ENCODE measurements around the gene CENPB. TPM values are rescaled to one million over a fixed set of nuclear protein-coding genes. Genes with fewer than 3 reads are reported as not detected.

Gene CENPB
- total RNA-seq, 1 experiment from 2014 or later, result 108 TPM

GRCh38 chr20:3740615-3741301 lies 45.8 kb downstream of the CENPB start:
- Histone ChIP-seq H3K4me1 (ENCODE audit: insufficient read depth, low read length, poor library complexity, severe bottlenecking) (no peaks in the 10 kb centered on the region), H3K36me3 (ENCODE audit: insufficient read depth, low read length, poor library complexity, severe bottlenecking) (no peaks in the 10 kb centered on the region), H3K4me3 (ENCODE audit: low read depth, low read length, poor library complexity, severe bottlenecking) (no peak overlapping the region), H3K27me3 (replicated peaks; ENCODE audit: insufficient read depth, low read depth, low read length, poor library complexity) (no peaks in the 10 kb centered on the region), H3K27ac (ENCODE audit: low read depth, low read length, poor library complexity, severe bottlenecking) (no peak overlapping the region), H3K9me3 (ENCODE audit: low read depth, low read length, poor library complexity, severe bottlenecking) (no peaks in the 10 kb centered on the region)
- no TSS peak for BruUV-seq (replicated peaks)
- TF ChIP-seq EZH2 (IDR thresholded peaks at IDR 0.05; ENCODE audit: borderline replicate concordance, low read depth, low read length, poor library complexity, severe bottlenecking), result no peak
- TF ChIP-seq, protein P1, sequence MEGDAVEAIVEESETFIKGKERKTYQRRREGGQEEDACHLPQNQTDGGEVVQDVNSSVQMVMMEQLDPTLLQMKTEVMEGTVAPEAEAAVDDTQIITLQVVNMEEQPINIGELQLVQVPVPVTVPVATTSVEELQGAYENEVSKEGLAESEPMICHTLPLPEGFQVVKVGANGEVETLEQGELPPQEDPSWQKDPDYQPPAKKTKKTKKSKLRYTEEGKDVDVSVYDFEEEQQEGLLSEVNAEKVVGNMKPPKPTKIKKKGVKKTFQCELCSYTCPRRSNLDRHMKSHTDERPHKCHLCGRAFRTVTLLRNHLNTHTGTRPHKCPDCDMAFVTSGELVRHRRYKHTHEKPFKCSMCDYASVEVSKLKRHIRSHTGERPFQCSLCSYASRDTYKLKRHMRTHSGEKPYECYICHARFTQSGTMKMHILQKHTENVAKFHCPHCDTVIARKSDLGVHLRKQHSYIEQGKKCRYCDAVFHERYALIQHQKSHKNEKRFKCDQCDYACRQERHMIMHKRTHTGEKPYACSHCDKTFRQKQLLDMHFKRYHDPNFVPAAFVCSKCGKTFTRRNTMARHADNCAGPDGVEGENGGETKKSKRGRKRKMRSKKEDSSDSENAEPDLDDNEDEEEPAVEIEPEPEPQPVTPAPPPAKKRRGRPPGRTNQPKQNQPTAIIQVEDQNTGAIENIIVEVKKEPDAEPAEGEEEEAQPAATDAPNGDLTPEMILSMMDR (conservative IDR thresholded peaks at IDR 0.05; ENCODE audit: low read depth, low read length), result no peak
- intact Hi-C loops (cut with micrococcal nuclease; ENCODE audit: unreplicated experiment), result no loop called here
- CTCF ChIA-PET, result interaction anchor here (0.6 to 0.7 kb wide), 2 partner anchors 44 to 550 kb away, joined by 5 to 6 read pairs; no protein-coding TSS in a partner anchor
- DNase-seq (ENCODE audit: low spot score), result no peak
- POLR2A ChIA-PET (ENCODE audit: low non-redundant PET), result interaction anchor here (0.9 kb wide), 1 partner anchor 16 kb away, joined by 12 read pairs; no protein-coding TSS in a partner anchor

- H3K9me3 ChIP-seq (ENCODE audit: low read depth, low read length, poor library complexity, severe bottlenecking), result no peaks in the 10 kb centered on the region
- H3K36me3 ChIP-seq (ENCODE audit: insufficient read depth, low read length, poor library complexity, severe bottlenecking), result no peaks in the 10 kb centered on the region
- DNase-seq (ENCODE audit: low spot score), result no peak
- ChIA-PET POLR2A (ENCODE audit: low non-redundant PET) (no interaction called here), CTCF (no interaction called here)
- BruUV-seq (replicated peaks), result no TSS peak
- H3K4me1 ChIP-seq (ENCODE audit: insufficient read depth, low read length, poor library complexity, severe bottlenecking), result no peaks in the 10 kb centered on the region
- TF ChIP-seq EZH2 (IDR thresholded peaks at IDR 0.05; ENCODE audit: borderline replicate concordance, low read depth, low read length, poor library complexity, severe bottlenecking), result no peak
- TF ChIP-seq, protein P1 (conservative IDR thresholded peaks at IDR 0.05; ENCODE audit: low read depth, low read length), result no peak
- intact Hi-C loops (cut with micrococcal nuclease; ENCODE audit: unreplicated experiment), result no loop called here
- no peak overlapping the region for H3K4me3 ChIP-seq (ENCODE audit: low read depth, low read length, poor library complexity, severe bottlenecking)
- H3K27me3 ChIP-seq (replicated peaks; ENCODE audit: insufficient read depth, low read depth, low read length, poor library complexity), result no peaks in the 10 kb centered on the region
- H3K27ac ChIP-seq (ENCODE audit: low read depth, low read length, poor library complexity, severe bottlenecking), result no peak overlapping the region
Observed at GRCh38 chr20:3739926-3740451, 46.6 kb downstream of the CENPB start.

- POLR2A ChIA-PET (ENCODE audit: low non-redundant PET), result no interaction called here
Observed at GRCh38 chr20:3739054-3739925, 47.2 kb downstream of the CENPB start.

More at GRCh38 chr20:3739054-3739925, 47.2 kb downstream of the CENPB start:
- Histone ChIP-seq H3K9me3 (ENCODE audit: low read depth, low read length, poor library complexity, severe bottlenecking) (no peaks in the 10 kb centered on the region), H3K36me3 (ENCODE audit: insufficient read depth, low read length, poor library complexity, severe bottlenecking) (no peaks in the 10 kb centered on the region), H3K4me3 (ENCODE audit: low read depth, low read length, poor library complexity, severe bottlenecking) (no peak overlapping the region), H3K27me3 (replicated peaks; ENCODE audit: insufficient read depth, low read depth, low read length, poor library complexity) (no peaks in the 10 kb centered on the region), H3K4me1 (ENCODE audit: insufficient read depth, low read length, poor library complexity, severe bottlenecking) (no peaks in the 10 kb centered on the region), H3K27ac (ENCODE audit: low read depth, low read length, poor library complexity, severe bottlenecking) (no peak overlapping the region)
- CTCF ChIA-PET, result no interaction called here
- intact Hi-C loops (cut with micrococcal nuclease; ENCODE audit: unreplicated experiment), result no loop called here
- TF ChIP-seq, protein P1 (conservative IDR thresholded peaks at IDR 0.05; ENCODE audit: low read depth, low read length), result no peak
- TF ChIP-seq EZH2 (IDR thresholded peaks at IDR 0.05; ENCODE audit: borderline replicate concordance, low read depth, low read length, poor library complexity, severe bottlenecking), result no peak
- DNase-seq (ENCODE audit: low spot score), result no peak
- BruUV-seq (replicated peaks), result no TSS peak
